Muscle of leg (tissue), 11 donors: Measurements from ENCODE around the gene GPC6. TPM values are rescaled to one million over a fixed set of nuclear protein-coding genes. Genes with fewer than 3 reads are reported as not detected.

Experiments used
- DNase-seq: peaks from one replicate; pipeline ENCODE4 v3.0.0; 2013
- H3K27ac ChIP-seq: one replicate; pipeline ENCODE4 v1.5.1; 2013; ENCODE audit warnings: mild to moderate bottlenecking, low read length, control low read depth
- H3K27me3 ChIP-seq: one replicate; pipeline ENCODE4 v1.6.1; 2013; ENCODE audit warnings: low read length; ENCODE audit not compliant: control insufficient read depth, insufficient read depth
- H3K36me3 ChIP-seq: one replicate; pipeline ENCODE4 v1.6.1; 2013; ENCODE audit warnings: low read length; ENCODE audit not compliant: control insufficient read depth, insufficient read depth
- H3K4me1 ChIP-seq: one replicate; pipeline ENCODE4 v1.6.1; 2013; ENCODE audit warnings: low read length; ENCODE audit not compliant: control insufficient read depth, insufficient read depth
- H3K4me3 ChIP-seq: one replicate; pipeline ENCODE4 v1.5.1; 2013; ENCODE audit warnings: low read length, control low read depth
- H3K9me3 ChIP-seq: replicated peaks from 2 replicates; pipeline ENCODE4 v1.6.1; 2013; ENCODE audit warnings: low read depth, low read length; ENCODE audit not compliant: control insufficient read depth
- WGBS: methylation state at CpG from one replicate; pipeline ENCODE4 v1.1.5; 2013; ENCODE audit warnings: missing lambda C conversion rate; ENCODE audit not compliant: insufficient coverage; 5-methylcytosine and 5-hydroxymethylcytosine counted together
- polyA plus RNA-seq, 8 donors: library from polyadenylated mRNA; unstranded; fragments of 120-200 nt; gene quantifications; one replicate each; pipeline versions ENCODE4 v1.2.1 to v1.2.3, GENCODE V29; 2013; ENCODE audit warnings: inconsistent platforms in 1 of 8, low replicate concordance in 1 of 8; ENCODE audit not compliant: insufficient read length in 8 of 8, insufficient read depth in 1 of 8
- total RNA-seq: library from RNA; stranded (reverse); fragments of 120-200 nt; gene quantifications from one replicate; pipeline ENCODE4 v1.2.4, GENCODE V29; 2013

Gene GPC6
- total and polyA plus RNA-seq, 9 donors = 5.6 to 20.0 (median 9.9) TPM

DNA sequence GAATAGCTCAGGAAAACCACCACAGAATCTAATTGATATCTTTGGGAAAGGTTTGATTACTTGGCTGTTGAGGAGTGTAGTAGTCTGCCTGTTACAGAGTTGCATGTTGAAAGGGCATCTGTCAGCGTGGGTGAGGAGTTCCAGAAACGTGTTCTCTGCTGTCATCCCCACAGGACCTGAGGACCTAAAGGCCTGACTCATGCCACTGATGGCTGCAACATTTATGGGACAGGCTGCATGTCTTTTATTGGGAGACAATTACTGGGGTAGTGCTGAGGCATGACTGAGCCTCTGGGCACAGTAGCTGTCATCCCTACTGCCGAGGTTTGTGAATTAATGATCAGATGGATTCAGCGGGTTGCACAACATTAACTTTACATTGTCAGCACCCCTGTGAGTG lies 525.9 kb downstream of the GPC6 start:
- Histone ChIP-seq H3K36me3 (no peaks in the 10 kb centered on the region), H3K27me3 (no peaks in the 10 kb centered on the region), H3K27ac (no peak overlapping the region), H3K4me3 (no peak overlapping the region), H3K4me1 (no peaks in the 10 kb centered on the region), H3K9me3 (no peaks in the 10 kb centered on the region)
- no peak for DNase-seq
- 61% methylated on average over 2 of the region's 4 CpGs for WGBS

DNA sequence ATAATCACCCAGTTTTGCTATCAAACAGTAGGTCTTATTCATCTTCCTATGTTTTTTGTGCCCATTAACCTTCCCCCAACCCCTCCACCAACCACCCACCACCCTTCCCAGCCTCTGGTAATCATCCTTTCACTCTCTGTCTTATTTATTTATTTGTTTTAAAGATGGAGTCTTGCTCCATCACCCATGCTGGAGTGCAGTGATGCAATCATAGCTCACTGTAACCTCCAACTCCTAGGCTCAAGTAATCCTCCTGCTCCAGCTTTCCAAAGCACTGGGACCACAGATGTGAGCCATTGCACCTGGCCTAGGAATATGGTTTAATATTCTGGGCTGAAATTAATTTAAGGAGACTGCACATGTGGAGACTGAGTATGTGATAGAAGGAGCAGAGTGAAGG lies 527.0 kb downstream of the GPC6 start:
- H3K9me3 ChIP-seq = no peaks in the 10 kb centered on the region
- H3K4me1 ChIP-seq = no peaks in the 10 kb centered on the region
- H3K4me3 ChIP-seq = no peak overlapping the region
- no peaks in the 10 kb centered on the region for H3K36me3 ChIP-seq
- H3K27ac ChIP-seq = no peak overlapping the region
- H3K27me3 ChIP-seq = no peaks in the 10 kb centered on the region
- DNase-seq = no peak

GRCh38 chr13:93755341-93755740 lies 528.7 kb downstream of the GPC6 start:
- no peak for DNase-seq
- H3K27me3 ChIP-seq = no peaks in the 10 kb centered on the region
- no CpG with 5 or more reads among the region's 1 CpG for WGBS

GRCh38 chr13:93758575-93758974 lies 532.0 kb downstream of the GPC6 start:
- no peak overlapping the region for H3K27ac ChIP-seq
- no peak overlapping the region for H3K4me3 ChIP-seq
- no CpG with 5 or more reads among the region's 1 CpG for WGBS

More at GRCh38 chr13:93755341-93755740, 528.7 kb downstream of the GPC6 start:
- H3K4me3 ChIP-seq = no peak overlapping the region
- H3K9me3 ChIP-seq = no peaks in the 10 kb centered on the region
- H3K36me3 ChIP-seq = no peaks in the 10 kb centered on the region
- H3K4me1 ChIP-seq = no peaks in the 10 kb centered on the region
- H3K27ac ChIP-seq = no peak overlapping the region

DNA sequence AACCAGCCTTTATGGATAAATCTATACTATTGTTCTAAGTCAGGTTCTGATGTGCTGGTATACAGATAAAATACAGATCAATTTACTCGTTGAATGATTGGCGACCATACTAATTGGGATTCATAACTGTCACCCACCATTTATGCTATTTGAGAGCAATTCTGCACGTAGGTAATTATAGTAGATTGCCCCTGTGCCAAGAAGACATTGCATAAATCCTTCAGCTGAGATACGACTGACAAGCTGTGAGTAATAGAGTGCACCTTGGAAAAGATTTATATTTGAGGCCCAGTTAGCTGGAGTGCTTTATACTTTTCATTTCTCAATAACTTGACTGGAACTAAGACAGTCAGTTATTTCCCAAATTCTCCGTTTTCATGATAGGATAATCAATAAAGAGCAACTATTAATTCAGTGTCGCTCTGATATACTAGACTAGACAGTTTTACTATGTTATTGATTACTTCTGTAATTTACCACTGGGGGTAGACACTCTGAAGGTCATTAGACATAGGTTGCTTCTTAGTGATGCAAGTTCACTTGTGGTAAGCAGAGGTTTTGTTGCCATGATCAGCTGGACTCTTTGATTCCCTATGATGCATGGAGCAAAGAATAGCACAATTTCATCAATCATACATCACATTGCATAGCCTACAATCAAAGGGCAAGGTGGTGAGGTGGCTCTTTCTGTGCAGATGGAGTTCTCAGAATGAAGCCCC lies 536.3 kb downstream of the GPC6 start:
- no peaks in the 10 kb centered on the region for H3K27me3 ChIP-seq
- DNase-seq = no peak
- H3K9me3 ChIP-seq = no peaks in the 10 kb centered on the region
- no peaks in the 10 kb centered on the region for H3K36me3 ChIP-seq
- no peak overlapping the region for H3K4me3 ChIP-seq
- no CpG with 5 or more reads among the region's 6 CpGs for WGBS
- H3K27ac ChIP-seq = no peak overlapping the region
- H3K4me1 ChIP-seq = no peaks in the 10 kb centered on the region

More at GRCh38 chr13:93758575-93758974, 532.0 kb downstream of the GPC6 start:
- Histone ChIP-seq H3K27me3 (no peaks in the 10 kb centered on the region), H3K36me3 (no peaks in the 10 kb centered on the region), H3K4me1 (no peaks in the 10 kb centered on the region), H3K9me3 (no peaks in the 10 kb centered on the region)
- no peak for DNase-seq

DNA sequence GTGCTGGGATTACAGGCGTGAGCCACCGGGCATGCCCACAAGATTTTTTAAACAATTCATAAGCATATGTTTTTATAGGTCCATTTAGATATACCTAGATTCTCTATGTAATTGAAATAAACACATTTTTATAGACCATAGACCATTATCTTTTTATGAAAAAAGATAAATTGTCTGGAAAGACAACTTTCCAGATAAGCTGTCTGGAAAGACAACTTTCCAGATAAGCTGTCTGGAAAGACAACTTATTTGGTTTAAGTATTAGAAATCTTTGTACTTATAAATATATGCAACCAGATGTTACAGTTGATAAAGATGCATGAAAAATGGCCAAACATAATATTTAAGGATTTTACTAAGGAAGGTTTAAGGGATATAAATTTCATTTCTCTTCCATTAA lies 538.5 kb downstream of the GPC6 start:
- H3K9me3 ChIP-seq = no peaks in the 10 kb centered on the region
- H3K27ac ChIP-seq = no peak overlapping the region
- no peak for DNase-seq
- H3K27me3 ChIP-seq = no peaks in the 10 kb centered on the region
- no peaks in the 10 kb centered on the region for H3K4me1 ChIP-seq
- no CpG with 5 or more reads among the region's 2 CpGs for WGBS
- no peaks in the 10 kb centered on the region for H3K36me3 ChIP-seq
- no peak overlapping the region for H3K4me3 ChIP-seq

- WGBS = no CpG with 5 or more reads among the region's 1 CpG
- Histone ChIP-seq H3K27me3 (no peaks in the 10 kb centered on the region), H3K36me3 (no peaks in the 10 kb centered on the region), H3K27ac (no peak overlapping the region), H3K4me3 (no peak overlapping the region), H3K9me3 (no peaks in the 10 kb centered on the region), H3K4me1 (no peaks in the 10 kb centered on the region)
- no peak for DNase-seq
Observed at GRCh38 chr13:93765811-93766210, 539.2 kb downstream of the GPC6 start.

- WGBS = no CpG with 5 or more reads among the region's 3 CpGs
- H3K9me3 ChIP-seq = no peaks in the 10 kb centered on the region
- no peaks in the 10 kb centered on the region for H3K4me1 ChIP-seq
- no peaks in the 10 kb centered on the region for H3K27me3 ChIP-seq
- H3K4me3 ChIP-seq = no peak overlapping the region
- no peak for DNase-seq
- no peaks in the 10 kb centered on the region for H3K36me3 ChIP-seq
- no peak overlapping the region for H3K27ac ChIP-seq
Observed at GRCh38 chr13:93766719-93767118, 540.1 kb downstream of the GPC6 start.

- Histone ChIP-seq H3K4me1 (no peaks in the 10 kb centered on the region), H3K27me3 (no peaks in the 10 kb centered on the region), H3K4me3 (no peak overlapping the region), H3K27ac (no peak overlapping the region), H3K36me3 (no peaks in the 10 kb centered on the region), H3K9me3 (no peaks in the 10 kb centered on the region)
- WGBS = no CpG with 5 or more reads among the region's 10 CpGs
- no peak for DNase-seq
Observed at GRCh38 chr13:93767180-93767916, 540.7 kb downstream of the GPC6 start.

DNA sequence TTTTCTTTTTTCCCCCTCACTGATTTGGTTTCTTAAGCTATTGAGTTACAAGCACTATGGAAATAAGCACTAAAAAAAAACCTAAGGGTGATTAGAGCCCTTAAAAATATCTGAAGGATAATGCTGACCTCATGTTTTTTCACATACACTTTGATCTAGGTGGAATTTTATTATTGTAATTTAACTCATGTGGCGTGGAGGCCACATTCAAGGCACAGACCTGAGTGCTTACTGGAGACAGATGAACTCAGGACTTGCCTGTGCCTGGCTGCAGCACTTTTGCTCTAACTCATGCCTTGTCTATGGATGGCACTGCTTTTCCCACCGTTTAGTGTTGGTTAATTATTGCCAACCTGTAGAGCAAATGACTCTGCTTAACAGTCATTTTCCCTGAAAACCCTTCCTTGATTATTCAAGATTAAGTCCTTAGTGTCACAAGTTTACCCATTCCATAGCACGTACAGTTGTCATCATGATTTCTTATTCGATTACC lies 541.4 kb downstream of the GPC6 start:
- Histone ChIP-seq H3K27ac (no peak overlapping the region), H3K9me3 (no peaks in the 10 kb centered on the region)

More for the DNA sequence above, 541.4 kb downstream of the GPC6 start:
- Histone ChIP-seq H3K4me1 (no peaks in the 10 kb centered on the region), H3K4me3 (no peak overlapping the region), H3K36me3 (no peaks in the 10 kb centered on the region), H3K27me3 (no peaks in the 10 kb centered on the region)
- 61% methylated on average over 3 of the region's 4 CpGs for WGBS
- DNase-seq = no peak
